IMR-90 (cell line): ENCODE data around the gene EIF4A3. TPM values are rescaled to one million over a fixed set of nuclear protein-coding genes. Genes with fewer than 3 reads are reported as not detected.

Experiments
- ATAC-seq: fragments of 200-7000 bp; cut with Tn5 transposase; 2 replicates; pipeline ENCODE4 v1.9.1; 2020; ENCODE audit warnings: low read depth, mild to moderate bottlenecking, moderate library complexity
- BruUV-seq: library from RNA; stranded (reverse); fragments of 400-500 nt; replicated peaks from 2 replicates; lab custom pipeline; 2021; lab: Mats Ljungman, UMichigan
- CTCF ChIA-PET: fragments of 300-600 bp; formaldehyde crosslinking; extraction: SDS; loops from one replicate; lab custom pipeline; 2021; ENCODE audit warnings: antibody characterized with exemption; lab: Yijun Ruan, JAX
- POLR2A ChIA-PET: fragments of 300-600 bp; sonication (Branson Sonifier 250); formaldehyde crosslinking; loops from one replicate; lab custom pipeline; 2022; ENCODE audit warnings: antibody characterized with exemption; ENCODE audit not compliant: unreplicated experiment; lab: Charles Lee
- DNase-seq: peaks from one replicate; pipeline ENCODE4 v3.0.0; 2013
- H2AFZ ChIP-seq: replicated peaks from 2 replicates; pipeline ENCODE3; 2013; ENCODE audit warnings: low read length, mild to moderate bottlenecking; ENCODE audit not compliant: poor library complexity
- H2AK5ac ChIP-seq: 2 replicates; pipeline ENCODE4 v1.6.1; 2013; ENCODE audit warnings: low read depth, low read length, inconsistent platforms
- H2AK9ac ChIP-seq: replicated peaks from 2 replicates; pipeline ENCODE3; 2013; ENCODE audit warnings: mild to moderate bottlenecking, low read depth, low read length, moderate library complexity; ENCODE audit not compliant: poor library complexity
- H2BK120ac ChIP-seq: 2 replicates; pipeline ENCODE4 v1.6.1; 2013; ENCODE audit warnings: low read depth, low read length, inconsistent platforms
- H2BK15ac ChIP-seq: 3 replicates; pipeline ENCODE4 v1.6.1; 2013; ENCODE audit warnings: low read depth, low read length, inconsistent platforms
- H2BK20ac ChIP-seq: 2 replicates; pipeline ENCODE4 v1.6.1; 2013; ENCODE audit warnings: low read depth, mild to moderate bottlenecking, inconsistent platforms, low read length, moderate library complexity
- H2BK5ac ChIP-seq: 2 replicates; pipeline ENCODE4 v1.6.1; 2013; ENCODE audit warnings: mild to moderate bottlenecking, low read depth, low read length, inconsistent platforms; ENCODE audit not compliant: poor library complexity, severe bottlenecking
- H3K14ac ChIP-seq: replicated peaks from 2 replicates; pipeline ENCODE4 v1.6.1; 2013; ENCODE audit warnings: low read depth, low read length, inconsistent platforms
- H3K18ac ChIP-seq: 2 replicates; pipeline ENCODE4 v1.6.1; 2013; ENCODE audit warnings: low read depth, low read length, control low read depth
- H3K23ac ChIP-seq: 2 replicates; pipeline ENCODE4 v1.6.1; 2013; ENCODE audit warnings: low read depth, low read length, inconsistent platforms
- H3K27ac ChIP-seq: 2 replicates; pipeline ENCODE4 v1.5.1; 2013; ENCODE audit warnings: mild to moderate bottlenecking, control low read depth, low read length; ENCODE audit not compliant: insufficient read depth
- H3K27me3 ChIP-seq: 2 replicates; pipeline ENCODE4 v1.6.1; 2013; ENCODE audit warnings: low read length; ENCODE audit not compliant: control insufficient read depth, insufficient read depth
- H3K36me3 ChIP-seq: 2 replicates; pipeline ENCODE4 v1.6.1; 2013; ENCODE audit warnings: low read length, mixed read lengths; ENCODE audit not compliant: control insufficient read depth, insufficient read depth
- H3K4ac ChIP-seq: 2 replicates; pipeline ENCODE4 v1.6.1; 2013; ENCODE audit warnings: low read depth, low read length, inconsistent platforms
- H3K4me1 ChIP-seq: 2 replicates; pipeline ENCODE4 v1.6.1; 2013; ENCODE audit warnings: low read length, mixed read lengths; ENCODE audit not compliant: control insufficient read depth, insufficient read depth
- H3K4me2 ChIP-seq: 2 replicates; pipeline ENCODE4 v1.6.1; 2013; ENCODE audit warnings: low read depth, mild to moderate bottlenecking, control low read depth, low read length, moderate library complexity
- H3K4me3 ChIP-seq: 2 replicates; pipeline ENCODE4 v1.5.1; 2013; ENCODE audit warnings: low read depth, mild to moderate bottlenecking, control low read depth, low read length, moderate library complexity; ENCODE audit not compliant: insufficient read depth
- H3K56ac ChIP-seq: 2 replicates; pipeline ENCODE4 v1.6.1; 2013; ENCODE audit warnings: low read length, inconsistent platforms; ENCODE audit not compliant: insufficient read depth; ENCODE audit errors: extremely low read depth
- H3K79me1 ChIP-seq, 2 experiments: 2 replicates each; pipeline ENCODE4 v1.6.1; 2013; ENCODE audit warnings: low read length in 2 of 2, inconsistent platforms in 1 of 2, low read depth in 1 of 2
- H3K9ac ChIP-seq: 2 replicates; pipeline ENCODE4 v1.6.1; 2013; ENCODE audit warnings: low read depth, low read length, control low read depth
- H3K9me1 ChIP-seq: 2 replicates; pipeline ENCODE4 v1.6.1; 2013; ENCODE audit warnings: low read length, inconsistent platforms; ENCODE audit not compliant: insufficient read depth
- H3K9me3 ChIP-seq: 2 replicates; pipeline ENCODE4 v1.6.1; 2013; ENCODE audit warnings: low read length; ENCODE audit not compliant: control insufficient read depth, insufficient read depth
- H4K20me1 ChIP-seq: 2 replicates; pipeline ENCODE4 v1.6.1; 2013; ENCODE audit warnings: low read length, inconsistent platforms; ENCODE audit not compliant: insufficient read depth
- H4K5ac ChIP-seq: 2 replicates; pipeline ENCODE4 v1.6.1; 2013; ENCODE audit warnings: mild to moderate bottlenecking, low read depth, low read length, control low read depth
- H4K8ac ChIP-seq, 2 experiments: 2 replicates each; pipeline ENCODE4 v1.6.1; 2013; ENCODE audit warnings: low read depth in 2 of 2, low read length in 2 of 2, control low read depth in 1 of 2, inconsistent platforms in 1 of 2
- H4K91ac ChIP-seq: 2 replicates; pipeline ENCODE4 v1.6.1; 2013; ENCODE audit warnings: low read depth, low read length, inconsistent platforms; ENCODE audit not compliant: insufficient read depth
- BHLHE40 ChIP-seq: fragments of 150-350 bp; IDR thresholded peaks from 2 replicates; pipeline ENCODE4 v1.6.1; 2016; ENCODE audit warnings: mild to moderate bottlenecking, low read depth, low read length
- CEBPB ChIP-seq: IDR thresholded peaks from 2 replicates; pipeline ENCODE4 v1.6.1; 2012; ENCODE audit warnings: low read depth, low read length, improper control_type of control experiment
- CHD1 ChIP-seq: IDR thresholded peaks from 2 replicates; pipeline ENCODE4 v1.6.1; 2012; ENCODE audit warnings: low read depth, low read length, improper control_type of control experiment
- CTCF ChIP-seq: conservative IDR thresholded peaks from 2 replicates; pipeline ENCODE4 v1.5.1; 2012; ENCODE audit warnings: mild to moderate bottlenecking, low read depth, low read length, improper control_type of control experiment
- ELK1 ChIP-seq: fragments of 150-350 bp; IDR thresholded peaks from 2 replicates; pipeline ENCODE4 v1.6.1; 2016; ENCODE audit warnings: low read depth, mild to moderate bottlenecking, low read length, moderate library complexity, borderline replicate concordance
- FOS ChIP-seq: fragments of 150-350 bp; IDR thresholded peaks from 2 replicates; pipeline ENCODE4 v1.6.1; 2016; ENCODE audit warnings: low read depth, low read length
- MAZ ChIP-seq: IDR thresholded peaks from 2 replicates; pipeline ENCODE4 v1.6.1; 2012; ENCODE audit warnings: low read depth, mild to moderate bottlenecking, low read length, improper control_type of control experiment, moderate library complexity, borderline replicate concordance
- MXI1 ChIP-seq: IDR thresholded peaks from 2 replicates; pipeline ENCODE4 v1.6.1; 2012; ENCODE audit warnings: low read depth, mild to moderate bottlenecking, low read length, moderate library complexity, borderline replicate concordance
- NFE2L2 ChIP-seq: fragments of 150-350 bp; IDR thresholded peaks from 2 replicates; pipeline ENCODE4 v1.6.1; 2016; ENCODE audit warnings: low read depth, mild to moderate bottlenecking, low read length
- POLR2A ChIP-seq: IDR thresholded peaks from 2 replicates; pipeline ENCODE4 v1.6.1; 2012; ENCODE audit warnings: mild to moderate bottlenecking, low read depth, low read length
- RCOR1 ChIP-seq: IDR thresholded peaks from 2 replicates; pipeline ENCODE4 v1.6.1; 2012; ENCODE audit warnings: mild to moderate bottlenecking, low read length, improper control_type of control experiment; ENCODE audit not compliant: insufficient replicate concordance
- RFX5 ChIP-seq: IDR thresholded peaks from 2 replicates; pipeline ENCODE4 v1.8.0; 2012; ENCODE audit warnings: low read depth, mild to moderate bottlenecking, low read length, moderate library complexity
- SMC3 ChIP-seq: fragments of 150-350 bp; IDR thresholded peaks from 2 replicates; pipeline ENCODE4 v1.6.1; 2016; ENCODE audit warnings: low read depth, mild to moderate bottlenecking, antibody characterized with exemption, low read length, moderate library complexity
- USF2 ChIP-seq: fragments of 150-350 bp; IDR thresholded peaks from 2 replicates; pipeline ENCODE4 v1.6.1; 2017; ENCODE audit warnings: mild to moderate bottlenecking, antibody characterized with exemption, low read length, low read depth
- WGBS, 2 experiments: methylation state at CpG; one replicate each; pipeline versions ENCODE4 v1.1.5 to v1.1.7; 2013; ENCODE audit warnings: missing lambda C conversion rate in 2 of 2; ENCODE audit not compliant: insufficient read length in 1 of 2; ENCODE audit errors: extremely low coverage in 2 of 2; 5-methylcytosine and 5-hydroxymethylcytosine counted together
- dilution Hi-C: fragments of 300-500 bp; cut with HindIII; formaldehyde crosslinking; loops from one replicate; pipeline ENCODE4 v1.14.3; 2018; ENCODE audit warnings: low sequenced_read_pairs; ENCODE audit not compliant: unreplicated experiment
- in situ Hi-C: fragments of 300-500 bp; cut with MboI; formaldehyde crosslinking; loops from 3 replicates; pipeline ENCODE4 v1.14.3; 2019; ENCODE audit warnings: low sequenced_read_pairs, inconsistent platforms, mixed read lengths
- intact Hi-C: fragments of 100-400 bp; cut with micrococcal nuclease; formaldehyde crosslinking; loops from 2 replicates; pipeline ENCODE4 v1.10.0; 2022
- polyA plus RNA-seq, 3 experiments: library from polyadenylated mRNA; depleted of rRNA; stranded (reverse); fragments of >200 nt; gene quantifications; 2 replicates each; pipeline ENCODE4 v1.2.3, GENCODE V29; 2012; ENCODE audit warnings: low replicate concordance in 1 of 3
- total RNA-seq: library from RNA; depleted of rRNA; stranded (reverse); fragments of >200 nt; gene quantifications from 2 replicates; pipeline ENCODE4 v1.2.3, GENCODE V29; 2012

EIF4A3 gene
- total and polyA plus RNA-seq, 2 of the 4 experiments (the other 2 are of a cell fraction), result 85.3 to 97.1 TPM

GRCh38 chr17:80108036-80108971, 38.6 kb downstream of the EIF4A3 start:
- ChIA-PET CTCF (no interaction called here), POLR2A (no interaction called here)
- DNase-seq, result no peak
- Histone ChIP-seq H3K79me1 (no peaks in the 10 kb centered on the region), H3K23ac (no peak overlapping the region), H3K9me1 (no peaks in the 10 kb centered on the region), H3K9ac (no peak overlapping the region), H3K27me3 (no peaks in the 10 kb centered on the region), H3K4me2 (no peak overlapping the region), H4K8ac (no peak overlapping the region), H2AFZ (no peak overlapping the region), H2BK15ac (no peak overlapping the region), H3K36me3 (peaks cover 3% of the 10 kb centered on the region; the same call in 1 of the 2 replicates), H3K4ac (no peak overlapping the region), H2AK5ac (no peak overlapping the region), H4K91ac (no peak overlapping the region), H2BK120ac (no peak overlapping the region), H3K4me3 (no peak overlapping the region), H3K56ac (no peak overlapping the region), H4K5ac (no peak overlapping the region), H2BK5ac (no peak overlapping the region), H3K14ac (no peak overlapping the region), H2AK9ac (peak overlapping the region; percentile 28), H3K4me1 (no peaks in the 10 kb centered on the region; the same call in 1 of the 2 replicates), H2BK20ac (no peak overlapping the region), H3K9me3 (no peaks in the 10 kb centered on the region), H3K27ac (no peak overlapping the region), H4K20me1 (no peaks in the 10 kb centered on the region), H3K18ac (no peak overlapping the region)
- dilution Hi-C loops (no loop called here), intact Hi-C loops (no loop called here), in situ Hi-C loops (no loop called here)
- no peak for ATAC-seq
- 94% methylated on average over 20 of the region's 40 CpGs; no CpG with 5 or more reads in 1 of the 2 experiments for WGBS, 2 experiments
- no TSS peak for BruUV-seq
- TF ChIP-seq POLR2A, result no peak
- no peak for TF ChIP-seq FOS
- no peak for TF ChIP-seq RCOR1
- TF ChIP-seq BHLHE40, result no peak
- TF ChIP-seq CEBPB, result no peak
- no peak for TF ChIP-seq RFX5
- no peak for TF ChIP-seq CTCF
- TF ChIP-seq SMC3, result no peak
- TF ChIP-seq USF2, result no peak
- no peak for TF ChIP-seq MAZ
- TF ChIP-seq MXI1, result no peak
- TF ChIP-seq CHD1, result no peak
- TF ChIP-seq ELK1, result no peak
- no peak for TF ChIP-seq NFE2L2
